ENCODE results near the gene KIR2DL1.
"Not testable (repeated sequence)": the region's sequence is repeated elsewhere in the genome, so short reads cannot be mapped to it uniquely, and the experiment has no call there.

KIR2DL1 gene

DNA sequence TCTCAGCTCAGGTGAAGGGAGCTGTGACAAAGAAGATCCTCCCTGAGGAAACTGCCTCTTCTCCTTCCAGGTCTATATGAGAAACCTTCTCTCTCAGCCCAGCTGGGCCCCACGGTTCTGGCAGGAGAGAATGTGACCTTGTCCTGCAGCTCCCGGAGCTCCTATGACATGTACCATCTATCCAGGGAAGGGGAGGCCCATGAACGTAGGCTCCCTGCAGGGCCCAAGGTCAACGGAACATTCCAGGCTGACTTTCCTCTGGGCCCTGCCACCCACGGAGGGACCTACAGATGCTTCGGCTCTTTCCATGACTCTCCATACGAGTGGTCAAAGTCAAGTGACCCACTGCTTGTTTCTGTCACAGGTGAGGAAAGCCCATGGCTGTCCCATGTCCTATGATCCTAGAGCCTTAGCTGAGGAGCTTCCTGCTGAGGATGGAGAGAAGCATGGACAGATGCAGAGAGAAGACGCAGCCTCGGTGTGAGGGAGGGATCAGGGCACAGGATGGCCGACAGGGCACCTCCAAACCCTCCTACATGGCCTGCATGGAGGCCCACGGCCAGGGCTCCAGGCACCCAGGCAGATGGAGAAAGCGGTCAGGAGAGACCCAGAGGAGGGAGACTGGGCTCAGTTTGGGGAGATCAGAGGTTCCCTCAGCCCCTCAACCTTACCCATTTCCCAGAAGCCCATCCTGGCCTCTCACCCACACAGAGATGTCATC is 5.7 kb downstream of the KIR2DL1 start:
- not testable (repeated sequence) for H3K9me3 ChIP-seq (ENCODE audit: control insufficient read depth, insufficient read depth, low read length); H3K27me3 ChIP-seq (ENCODE audit: control insufficient read depth, insufficient read depth, low read length); H3K4me1 ChIP-seq (ENCODE audit: control insufficient read depth, insufficient read depth, low read length); H3K4me3 ChIP-seq (ENCODE audit: low read depth, low read length); H3K36me3 ChIP-seq (ENCODE audit: control insufficient read depth, insufficient read depth, low read length); H3K9ac ChIP-seq (ENCODE audit: low read depth, low read length)

DNA sequence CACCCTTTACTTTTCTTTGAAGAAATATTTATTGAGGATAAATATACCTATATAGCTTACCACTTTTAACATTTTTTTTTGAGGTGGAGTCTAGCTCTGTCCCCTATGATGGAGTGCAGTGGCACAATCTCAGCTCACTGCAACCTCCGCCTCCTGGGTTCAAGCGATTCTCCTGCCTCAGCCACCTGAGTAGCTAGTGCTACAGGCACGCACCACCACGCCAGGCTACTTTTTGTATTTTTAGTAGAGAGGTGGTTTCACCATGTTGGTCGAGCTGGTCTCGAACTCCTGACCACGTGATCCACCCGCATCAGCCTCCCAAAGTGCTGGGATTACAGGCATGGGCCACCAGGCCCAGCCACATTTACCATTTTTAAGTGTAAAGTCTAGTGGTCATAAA is 6.2 kb downstream of the KIR2DL1 start:
- H3K9ac ChIP-seq (ENCODE audit: low read depth, low read length); H3K4me1 ChIP-seq (ENCODE audit: control insufficient read depth, insufficient read depth, low read length); H3K36me3 ChIP-seq (ENCODE audit: control insufficient read depth, insufficient read depth, low read length); H3K9me3 ChIP-seq (ENCODE audit: control insufficient read depth, insufficient read depth, low read length); H3K27me3 ChIP-seq (ENCODE audit: control insufficient read depth, insufficient read depth, low read length); H3K4me3 ChIP-seq (ENCODE audit: low read depth, low read length): not testable (repeated sequence)

DNA sequence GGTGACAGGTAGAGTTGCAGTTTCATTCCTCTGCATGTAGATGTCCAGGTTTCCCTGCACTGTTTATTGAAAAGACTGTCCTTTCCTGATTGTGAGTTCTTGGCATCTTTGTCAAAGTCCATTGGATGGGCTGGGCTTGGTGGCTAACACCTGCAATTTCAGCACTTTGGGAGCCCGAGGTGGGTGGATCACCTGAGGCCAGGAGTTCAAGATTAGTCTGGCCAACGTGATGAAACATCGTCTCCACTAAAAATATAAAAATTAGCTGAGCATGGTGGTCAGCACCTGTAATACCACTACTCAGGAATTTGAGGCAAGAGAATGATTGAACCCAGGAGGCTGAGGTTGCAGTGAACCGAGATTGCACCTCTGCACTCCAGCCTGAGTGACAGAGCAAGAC is 8.3 kb downstream of the KIR2DL1 start:
- not testable (repeated sequence) for H3K27me3 ChIP-seq (ENCODE audit: control insufficient read depth, insufficient read depth, low read length)

DNA sequence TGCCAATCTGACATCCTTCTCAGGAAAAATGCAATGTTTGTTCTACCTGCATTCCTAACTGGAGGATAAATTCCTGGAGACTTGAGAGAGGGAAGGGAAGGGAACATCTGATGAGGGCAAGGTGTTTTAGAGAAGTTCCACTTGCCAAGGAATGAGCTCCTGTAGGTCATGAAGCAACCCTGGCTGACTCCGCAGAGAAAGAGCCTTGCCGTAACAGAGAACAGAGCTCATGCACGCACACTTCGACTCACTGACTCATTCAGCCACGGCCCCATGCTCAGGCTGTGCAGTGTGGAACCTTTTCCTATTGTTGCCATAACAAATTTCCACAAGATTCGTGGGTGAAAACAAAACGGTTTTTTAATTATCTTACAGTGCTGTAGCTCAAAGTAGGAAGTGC is 9.3 kb downstream of the KIR2DL1 start:
- not testable (repeated sequence) for H3K4me1 ChIP-seq (ENCODE audit: control insufficient read depth, insufficient read depth, low read length); H3K36me3 ChIP-seq (ENCODE audit: control insufficient read depth, insufficient read depth, low read length); H3K9ac ChIP-seq (ENCODE audit: low read depth, low read length); H3K4me3 ChIP-seq (ENCODE audit: low read depth, low read length); H3K9me3 ChIP-seq (ENCODE audit: control insufficient read depth, insufficient read depth, low read length); H3K27me3 ChIP-seq (ENCODE audit: control insufficient read depth, insufficient read depth, low read length)

More for the DNA sequence above, 8.3 kb downstream of the KIR2DL1 start:
- not testable (repeated sequence) for H3K9me3 ChIP-seq (ENCODE audit: control insufficient read depth, insufficient read depth, low read length); H3K4me3 ChIP-seq (ENCODE audit: low read depth, low read length); H3K9ac ChIP-seq (ENCODE audit: low read depth, low read length); H3K36me3 ChIP-seq (ENCODE audit: control insufficient read depth, insufficient read depth, low read length); H3K4me1 ChIP-seq (ENCODE audit: control insufficient read depth, insufficient read depth, low read length)

DNA sequence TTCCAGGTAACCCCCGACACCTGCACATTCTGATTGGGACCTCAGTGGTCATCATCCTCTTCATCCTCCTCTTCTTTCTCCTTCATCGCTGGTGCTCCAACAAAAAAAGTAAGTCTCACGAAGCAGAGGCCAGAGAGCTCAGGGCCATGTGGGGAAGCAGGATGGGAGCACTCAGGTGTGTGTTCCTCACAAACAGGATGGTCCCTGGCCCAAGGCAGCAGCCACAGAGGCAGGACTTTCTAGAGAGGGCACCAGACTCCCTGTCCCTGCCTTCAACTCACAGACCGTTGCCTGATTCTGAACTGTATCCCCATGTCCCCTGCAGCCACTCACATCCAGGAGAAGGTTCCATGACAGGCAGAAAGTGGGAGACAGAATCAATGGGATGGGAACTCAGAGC is 13.3 kb downstream of the KIR2DL1 start:
- H3K4me3 ChIP-seq (ENCODE audit: low read depth, low read length); H3K9me3 ChIP-seq (ENCODE audit: control insufficient read depth, insufficient read depth, low read length); H3K9ac ChIP-seq (ENCODE audit: low read depth, low read length); H3K27me3 ChIP-seq (ENCODE audit: control insufficient read depth, insufficient read depth, low read length); H3K4me1 ChIP-seq (ENCODE audit: control insufficient read depth, insufficient read depth, low read length); H3K36me3 ChIP-seq (ENCODE audit: control insufficient read depth, insufficient read depth, low read length): not testable (repeated sequence)

GRCh38 chr19:54786091-54786723 is 16.6 kb downstream of the KIR2DL1 start:
- not testable (repeated sequence) for H3K9me3 ChIP-seq (ENCODE audit: control insufficient read depth, insufficient read depth, low read length); H3K27me3 ChIP-seq (ENCODE audit: control insufficient read depth, insufficient read depth, low read length); H3K9ac ChIP-seq (ENCODE audit: low read depth, low read length); H3K4me3 ChIP-seq (ENCODE audit: low read depth, low read length); H3K4me1 ChIP-seq (ENCODE audit: control insufficient read depth, insufficient read depth, low read length); H3K36me3 ChIP-seq (ENCODE audit: control insufficient read depth, insufficient read depth, low read length)

GRCh38 chr19:54788154-54788553 is 18.6 kb downstream of the KIR2DL1 start:
- not testable (repeated sequence) for H3K4me1 ChIP-seq (ENCODE audit: control insufficient read depth, insufficient read depth, low read length); H3K27me3 ChIP-seq (ENCODE audit: control insufficient read depth, insufficient read depth, low read length); H3K9me3 ChIP-seq (ENCODE audit: control insufficient read depth, insufficient read depth, low read length); H3K4me3 ChIP-seq (ENCODE audit: low read depth, low read length); H3K36me3 ChIP-seq (ENCODE audit: control insufficient read depth, insufficient read depth, low read length); H3K9ac ChIP-seq (ENCODE audit: low read depth, low read length)

DNA sequence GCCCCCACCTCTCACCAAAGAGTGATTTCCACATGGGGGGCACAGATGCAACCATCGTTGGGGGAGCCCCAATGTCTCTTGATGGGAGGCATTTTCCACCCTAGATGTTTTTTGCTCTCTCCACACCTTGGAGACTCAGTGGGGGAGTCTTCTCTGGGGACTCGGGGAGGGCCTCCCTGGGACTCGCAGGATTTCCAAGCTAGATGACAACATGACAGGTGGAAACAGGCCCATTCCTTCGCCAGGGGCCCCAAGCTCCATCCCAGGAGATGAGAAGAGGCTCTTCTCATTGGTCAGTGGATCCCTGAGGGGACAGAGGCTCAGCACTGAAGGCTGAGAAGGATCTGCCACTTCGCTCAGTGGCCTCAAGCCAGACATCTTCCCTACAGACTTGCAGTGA is 21.1 kb downstream of the KIR2DL1 start:
- Histone ChIP-seq H3K4me1 (ENCODE audit: control insufficient read depth, insufficient read depth, low read length) (no peaks in the 10 kb centered on the region), H3K27me3 (ENCODE audit: control insufficient read depth, insufficient read depth, low read length) (no peaks in the 10 kb centered on the region), H3K9ac (ENCODE audit: low read depth, low read length) (no peak overlapping the region), H3K9me3 (ENCODE audit: control insufficient read depth, insufficient read depth, low read length) (peaks cover 3% of the 10 kb centered on the region), H3K4me3 (ENCODE audit: low read depth, low read length) (no peak overlapping the region), H3K36me3 (ENCODE audit: control insufficient read depth, insufficient read depth, low read length) (no peaks in the 10 kb centered on the region)

- Histone ChIP-seq H3K4me3 (ENCODE audit: low read depth, low read length) (no peak overlapping the region), H3K27me3 (ENCODE audit: control insufficient read depth, insufficient read depth, low read length) (no peaks in the 10 kb centered on the region), H3K9me3 (ENCODE audit: control insufficient read depth, insufficient read depth, low read length) (peaks cover 3% of the 10 kb centered on the region), H3K4me1 (ENCODE audit: control insufficient read depth, insufficient read depth, low read length) (no peaks in the 10 kb centered on the region), H3K36me3 (ENCODE audit: control insufficient read depth, insufficient read depth, low read length) (no peaks in the 10 kb centered on the region), H3K9ac (ENCODE audit: low read depth, low read length) (no peak overlapping the region)
Measured at GRCh38 chr19:54791476-54791875, 21.9 kb downstream of the KIR2DL1 start.

DNA sequence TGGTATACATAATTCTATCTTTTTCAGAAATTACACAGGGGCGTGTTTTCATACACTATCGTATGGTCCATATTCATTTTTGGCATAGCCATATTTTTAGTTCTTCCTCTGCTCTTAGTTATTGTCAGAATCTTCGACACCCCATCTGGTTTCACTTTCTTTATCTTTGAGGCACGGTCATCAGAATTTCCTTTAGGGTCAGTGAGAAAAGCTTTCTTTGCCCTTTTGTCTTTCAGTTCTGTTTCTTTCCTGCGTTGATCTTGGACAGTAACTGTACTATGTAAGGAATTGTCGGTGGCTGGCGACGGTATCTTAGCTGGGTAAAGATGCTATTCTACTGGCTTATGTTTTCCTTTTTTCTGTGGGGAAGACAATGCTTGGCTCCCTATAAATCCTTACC is 23.2 kb downstream of the KIR2DL1 start:
- Histone ChIP-seq H3K4me3 (ENCODE audit: low read depth, low read length) (no peak overlapping the region), H3K27me3 (ENCODE audit: control insufficient read depth, insufficient read depth, low read length) (no peaks in the 10 kb centered on the region), H3K9me3 (ENCODE audit: control insufficient read depth, insufficient read depth, low read length) (peaks cover 11% of the 10 kb centered on the region), H3K9ac (ENCODE audit: low read depth, low read length) (no peak overlapping the region), H3K4me1 (ENCODE audit: control insufficient read depth, insufficient read depth, low read length) (no peaks in the 10 kb centered on the region), H3K36me3 (ENCODE audit: control insufficient read depth, insufficient read depth, low read length) (no peaks in the 10 kb centered on the region)

DNA sequence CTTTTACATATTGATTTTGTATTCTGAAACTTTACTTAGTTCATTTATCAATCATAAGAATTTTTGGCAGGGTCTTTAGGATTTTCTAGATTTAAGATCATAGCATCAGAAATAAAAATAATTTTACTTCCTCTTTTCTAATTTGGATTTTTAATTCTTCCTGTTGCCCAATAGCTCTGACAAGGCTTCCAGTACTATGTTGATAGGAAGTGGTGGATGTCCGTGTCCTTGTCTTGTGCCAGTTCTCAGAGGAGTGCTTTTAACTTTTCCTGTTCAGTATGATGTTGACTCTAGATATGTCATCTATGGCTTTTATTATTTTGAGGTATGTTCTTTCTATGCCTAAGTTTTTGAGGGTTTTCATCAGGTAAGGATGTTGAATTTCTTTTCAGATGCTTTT is 26.2 kb downstream of the KIR2DL1 start:
- no peaks in the 10 kb centered on the region for H3K27me3 ChIP-seq (ENCODE audit: control insufficient read depth, insufficient read depth, low read length)
- no peak overlapping the region for H3K4me3 ChIP-seq (ENCODE audit: low read depth, low read length)
- H3K36me3 ChIP-seq (ENCODE audit: control insufficient read depth, insufficient read depth, low read length) = no peaks in the 10 kb centered on the region
- peaks cover 11% of the 10 kb centered on the region for H3K9me3 ChIP-seq (ENCODE audit: control insufficient read depth, insufficient read depth, low read length)
- H3K9ac ChIP-seq (ENCODE audit: low read depth, low read length) = no peak overlapping the region
- no peaks in the 10 kb centered on the region for H3K4me1 ChIP-seq (ENCODE audit: control insufficient read depth, insufficient read depth, low read length)

DNA sequence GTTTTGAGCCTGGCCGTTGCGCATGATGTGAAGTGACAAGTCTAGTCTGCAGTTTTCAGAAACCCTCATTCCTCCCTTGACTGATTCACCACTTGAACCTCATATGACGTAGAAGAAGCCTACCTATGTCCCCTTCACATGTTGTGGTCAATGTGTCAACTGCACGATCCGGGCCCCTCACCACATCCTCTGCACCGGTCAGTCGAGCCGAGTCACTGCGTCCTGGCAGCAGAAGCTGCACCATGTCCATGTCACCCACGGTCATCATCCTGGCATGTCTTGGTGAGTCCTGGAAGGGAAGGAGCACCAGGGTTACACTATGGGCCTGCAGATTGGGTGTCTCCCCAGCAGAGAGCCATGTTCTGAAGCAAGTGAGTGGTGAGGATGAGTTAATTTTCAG is 33.8 kb downstream of the KIR2DL1 start, which contains the start of gene KIR2DL4:
TSS of gene KIR2DL4 (plus strand) at position 201 of the 400 bp plus-strand sequence. CDS start at position 243, 42 bp downstream.
- Histone ChIP-seq H3K9ac (ENCODE audit: low read depth, low read length) (no peak within 1 kb of the TSS), H3K4me1 (ENCODE audit: control insufficient read depth, insufficient read depth, low read length) (no peaks in the 10 kb centered on the region), H3K27me3 (ENCODE audit: control insufficient read depth, insufficient read depth, low read length) (no peaks in the 10 kb centered on the region), H3K9me3 (ENCODE audit: control insufficient read depth, insufficient read depth, low read length) (peaks cover 19% of the 10 kb centered on the region), H3K4me3 (ENCODE audit: low read depth, low read length) (no peak within 1 kb of the TSS), H3K36me3 (ENCODE audit: control insufficient read depth, insufficient read depth, low read length) (no peaks in the 10 kb centered on the region)

All from iPS-15b (cell line).